ENCODE data around the gene TSTD2.

TSTD2 gene

DNA sequence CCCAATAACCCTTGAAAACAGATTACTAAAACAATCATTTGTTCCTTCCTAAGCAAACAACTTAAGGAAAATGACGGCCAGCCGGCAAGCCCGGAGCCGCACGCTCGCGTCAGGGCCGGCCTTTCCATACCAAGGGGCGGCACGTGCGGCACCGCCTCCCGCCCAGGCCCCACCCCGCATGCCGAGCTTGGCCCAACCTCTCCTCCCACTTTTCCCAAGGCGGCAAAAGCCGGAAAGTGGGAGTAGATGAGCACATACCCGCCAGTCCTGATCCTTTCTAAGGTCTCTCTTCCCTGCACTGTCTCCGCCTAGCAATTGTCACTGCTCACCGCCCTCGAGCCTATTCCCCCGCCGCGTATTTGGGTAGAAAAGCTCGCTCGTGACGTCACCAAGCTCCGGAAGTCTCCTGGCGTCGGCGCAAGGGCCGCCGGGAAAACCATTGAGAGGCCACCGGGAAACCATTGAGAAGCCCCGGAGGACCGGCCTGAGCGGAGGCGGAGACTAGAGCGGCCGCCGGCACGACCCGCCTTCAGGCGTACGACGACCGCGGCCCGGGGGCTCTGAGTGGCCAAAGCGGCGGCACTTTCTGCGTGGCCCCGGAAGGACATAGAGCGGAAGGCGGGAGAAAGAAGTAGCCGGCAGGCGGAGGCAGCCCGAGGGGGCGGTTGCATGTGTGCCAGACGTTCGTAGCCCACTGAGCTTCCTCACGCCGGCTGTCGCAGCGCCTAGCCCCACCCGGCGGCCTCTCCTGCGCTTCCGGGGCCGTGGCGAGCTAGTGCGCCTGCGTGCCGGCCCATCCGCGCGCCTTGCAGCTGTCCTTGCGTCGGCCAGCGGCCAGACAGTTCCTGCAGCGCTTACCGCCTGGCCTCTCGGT lies at the start of gene TSTD2, which contains the start of gene NCBP1:
TSTD2 (minus strand) TSS at position 384 of the 874 bp plus-strand sequence. CDS start 5,806 bp downstream, outside the sequence.
NCBP1 (plus strand) TSS at position 837 of the 874 bp plus-strand sequence. CDS start 61 bp downstream, outside the sequence.
- peak; percentile 98 for DNase-seq

DNA sequence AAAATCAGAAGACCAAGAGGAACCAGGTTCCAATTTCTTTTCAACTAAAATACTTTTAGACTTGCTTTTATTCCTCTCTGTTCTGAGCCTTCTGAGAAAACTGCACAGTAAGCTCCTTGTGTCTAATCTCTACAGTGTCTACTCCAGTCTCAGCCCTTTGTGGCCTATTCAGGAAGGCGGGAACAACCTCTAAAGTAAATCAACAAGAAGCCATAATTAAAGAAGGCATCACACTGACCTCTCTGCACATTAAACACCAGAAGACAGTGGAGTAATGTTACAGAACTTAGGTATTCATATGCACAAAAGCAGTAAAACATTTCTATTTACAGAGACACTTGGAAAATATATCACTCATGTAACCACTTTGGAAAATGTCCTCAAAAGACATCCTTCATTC lies 49.1 kb upstream of the TSTD2 start:
- DNase-seq: no peak

DNA sequence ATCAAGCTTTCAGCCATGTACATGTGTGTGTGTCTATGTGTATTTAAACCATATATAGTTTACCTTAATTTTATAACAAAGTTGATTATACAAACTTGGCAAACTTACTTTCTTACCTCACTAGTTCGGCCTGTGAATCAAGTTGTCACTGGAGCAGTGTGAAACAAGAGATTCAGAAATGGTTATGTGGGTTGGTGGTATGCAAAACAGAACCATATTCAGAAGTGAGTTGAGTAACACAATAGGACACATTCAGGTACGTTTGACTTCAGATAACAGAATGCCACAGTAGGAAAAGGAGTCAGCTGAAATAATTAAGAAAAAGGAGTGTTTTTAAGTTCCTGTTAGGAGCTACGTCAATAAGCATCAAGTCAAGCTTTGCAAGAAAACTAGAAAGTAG lies 42.5 kb upstream of the TSTD2 start:
- DNase-seq: no peak

DNA sequence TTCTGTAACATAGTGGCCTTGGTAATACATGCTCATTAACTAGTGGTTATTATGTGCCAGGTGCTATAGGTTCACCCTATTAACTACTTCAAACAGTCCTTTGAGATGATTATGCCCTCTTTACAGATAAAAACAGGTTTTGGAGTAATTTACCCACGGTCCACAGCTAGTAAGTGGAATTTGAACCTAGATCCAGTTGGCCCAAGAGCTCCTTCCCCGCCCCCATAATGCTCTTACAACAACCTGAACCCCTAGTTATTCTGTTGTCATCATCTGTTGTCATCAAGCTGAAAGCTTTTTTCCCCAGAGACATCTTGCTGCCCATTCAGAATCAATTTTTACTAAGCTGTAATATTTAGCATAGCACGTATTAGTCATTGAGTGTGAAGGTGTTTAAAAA lies 40.8 kb upstream of the TSTD2 start:
- no peak for DNase-seq

GRCh38 chr9:97672403-97672802 lies 39.2 kb upstream of the TSTD2 start:
- DNase-seq: no peak

GRCh38 chr9:97670586-97670985 lies 37.4 kb upstream of the TSTD2 start:
- no peak for DNase-seq

GRCh38 chr9:97668485-97668884 lies 35.3 kb upstream of the TSTD2 start:
- DNase-seq: no peak

DNA sequence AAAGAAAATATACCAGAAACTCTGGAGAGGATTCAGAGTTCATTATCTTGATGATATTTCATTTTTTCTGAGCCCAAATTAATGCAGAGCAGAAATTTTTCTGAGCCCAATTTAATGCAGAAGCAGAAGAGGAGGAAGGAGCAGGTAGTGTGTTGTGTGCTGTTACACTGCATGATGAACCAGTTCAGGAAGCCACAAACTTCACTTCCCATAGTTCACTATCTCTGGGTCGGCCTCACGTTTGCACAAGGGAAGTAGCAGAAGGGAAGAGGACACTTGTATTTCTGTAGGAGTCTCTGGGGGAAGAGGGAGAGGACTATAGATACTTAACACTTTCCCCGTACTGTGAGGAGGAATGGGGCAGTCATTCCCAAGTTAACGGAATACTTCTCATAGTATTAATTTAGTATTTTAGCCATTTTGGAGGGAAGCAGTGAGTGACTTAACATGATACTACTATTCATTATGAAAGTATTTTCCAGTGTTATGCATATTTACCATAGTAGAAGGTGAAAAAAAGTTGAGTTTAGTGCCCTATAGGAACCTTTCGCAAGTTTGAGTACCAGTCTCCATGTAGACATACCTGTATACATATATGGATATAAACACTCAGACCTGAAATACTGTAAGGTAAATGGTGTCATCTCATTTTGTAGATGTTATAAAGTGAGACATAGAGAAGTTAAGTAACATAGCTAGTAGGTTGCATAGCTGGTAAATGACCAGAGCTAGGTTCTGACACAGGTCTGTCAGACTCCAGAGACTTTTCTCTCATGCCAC lies 33.9 kb upstream of the TSTD2 start:
- DNase-seq: peak; percentile 20

- DNase-seq: no peak
Observed at GRCh38 chr9:97665742-97666141, 32.6 kb upstream of the TSTD2 start.

DNA sequence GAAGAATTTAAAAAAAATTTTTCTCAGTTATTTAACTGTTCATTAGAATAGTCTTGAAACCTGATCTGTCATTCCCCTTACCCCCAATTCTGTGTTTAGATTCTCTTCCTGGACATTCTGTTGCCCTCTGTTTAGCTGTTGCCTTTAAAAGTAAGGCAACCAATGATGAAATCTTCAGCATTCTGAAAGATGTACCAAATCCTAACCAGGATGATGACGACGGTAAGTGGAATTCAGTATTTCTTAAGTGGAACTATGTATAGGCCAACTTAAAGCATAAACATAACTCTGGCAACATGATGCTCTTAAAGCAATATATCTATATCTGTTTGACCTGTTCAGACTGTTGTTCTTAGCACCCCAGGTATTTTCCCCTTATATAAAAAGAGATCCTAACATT lies 27.7 kb upstream of the TSTD2 start:
- no peak for DNase-seq

GRCh38 chr9:97660340-97660739 lies 27.2 kb upstream of the TSTD2 start:
- DNase-seq: no peak

- no peak for DNase-seq
Observed at GRCh38 chr9:97659771-97660170, 26.6 kb upstream of the TSTD2 start.

GRCh38 chr9:97658707-97659106 lies 25.5 kb upstream of the TSTD2 start:
- no peak for DNase-seq

DNA sequence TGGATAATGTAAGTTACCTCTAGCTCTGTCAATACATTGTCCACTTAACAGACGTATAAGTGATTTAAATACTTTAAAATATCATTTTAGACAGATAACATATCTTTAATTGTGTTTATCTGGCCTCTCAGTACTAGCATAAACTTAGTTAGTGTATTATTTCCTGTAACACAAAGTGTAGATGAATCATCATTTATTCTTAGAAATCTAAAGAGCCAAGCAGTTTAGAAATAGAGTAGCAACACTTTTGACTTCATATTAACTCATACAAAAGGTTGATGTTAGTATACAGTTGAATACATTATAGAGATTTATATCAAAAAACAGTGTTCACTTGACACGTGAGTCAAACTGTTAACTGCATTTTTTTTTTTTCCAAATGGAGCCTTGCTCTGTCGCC lies 18.5 kb upstream of the TSTD2 start:
- DNase-seq: no peak

DNA sequence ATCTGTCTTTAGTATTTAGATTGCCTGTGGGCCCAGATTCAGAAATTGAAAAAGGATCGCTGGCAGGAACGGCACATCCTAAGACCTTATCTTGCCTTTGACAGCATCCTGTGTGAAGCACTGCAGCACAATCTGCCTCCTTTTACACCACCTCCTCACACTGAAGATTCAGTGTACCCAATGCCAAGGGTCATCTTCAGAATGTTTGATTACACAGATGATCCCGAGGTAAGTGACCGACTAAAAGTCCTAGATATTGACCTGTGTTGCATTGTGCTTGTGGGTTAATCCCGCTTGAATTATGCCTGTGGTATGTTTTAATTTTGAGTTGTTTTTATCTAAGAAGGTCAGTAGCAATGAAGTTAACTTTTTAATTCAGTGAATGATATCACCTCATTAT lies 14.8 kb upstream of the TSTD2 start:
- DNase-seq: no peak

DNA sequence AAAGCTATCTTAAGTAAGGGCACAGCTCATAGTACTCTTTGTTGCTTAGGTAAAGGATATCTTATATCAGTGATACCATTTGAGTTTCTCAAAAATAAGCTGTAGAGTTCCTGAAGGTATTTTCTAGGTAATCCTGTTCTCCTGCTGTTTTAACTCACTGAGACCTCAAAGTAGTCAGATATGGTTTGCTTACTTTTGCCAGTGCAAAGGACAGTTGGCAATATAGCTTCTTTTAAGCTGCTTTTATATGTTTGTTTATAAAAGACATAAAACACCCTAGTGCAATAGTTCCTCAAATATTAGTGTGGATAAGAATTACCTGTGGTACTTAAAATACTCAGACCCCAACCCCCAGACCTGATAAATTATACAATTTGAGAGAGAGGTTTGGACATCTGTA lies 12.6 kb upstream of the TSTD2 start:
- DNase-seq: no peak

- DNase-seq: no peak
Observed at GRCh38 chr9:97640325-97640724, 7.2 kb upstream of the TSTD2 start.

DNA sequence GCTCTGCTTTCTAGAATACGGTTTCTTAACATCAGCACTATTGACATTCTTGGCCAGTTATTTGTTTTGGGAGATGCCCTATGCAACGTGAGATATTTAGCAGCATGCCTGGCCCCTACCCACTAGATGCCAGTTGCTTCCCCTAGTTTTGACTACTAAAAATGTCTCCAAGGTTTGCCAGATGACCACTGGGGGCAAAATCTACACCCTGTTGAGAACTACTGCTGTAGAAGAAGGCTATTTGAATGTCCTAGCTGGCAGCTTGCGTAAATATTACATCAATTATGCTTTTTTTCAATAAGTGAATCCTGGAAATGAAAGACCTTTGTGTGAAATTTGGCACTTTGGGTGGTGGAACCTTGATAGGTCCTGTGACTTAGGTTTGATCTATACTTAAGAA lies 5.5 kb upstream of the TSTD2 start:
- no peak for DNase-seq

DNA sequence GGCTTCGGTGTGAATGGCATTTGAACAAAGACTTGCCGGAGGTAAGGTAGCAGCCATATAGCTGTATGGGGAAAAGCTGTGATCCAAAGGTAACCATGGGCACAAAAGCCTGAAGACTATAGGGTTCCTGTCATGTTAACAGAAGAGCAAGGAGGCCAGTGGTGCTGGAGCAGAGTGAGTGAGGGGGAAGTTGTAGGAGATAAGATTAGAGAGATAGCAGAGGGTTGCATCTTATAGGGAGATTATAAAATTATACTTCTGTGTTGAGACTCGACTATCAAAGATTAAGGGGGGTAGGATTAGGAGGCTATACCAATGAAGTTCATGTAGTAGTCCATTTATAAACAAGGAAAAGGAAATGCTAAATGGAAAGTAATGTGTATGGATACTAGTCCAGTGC lies 3.7 kb upstream of the TSTD2 start:
- no peak for DNase-seq

- DNase-seq: no peak
Observed at GRCh38 chr9:97635026-97635425, 1.9 kb upstream of the TSTD2 start.

- peak; percentile 16 for DNase-seq
Observed at GRCh38 chr9:97633859-97634490, 807 bp upstream of the TSTD2 start.

DNA sequence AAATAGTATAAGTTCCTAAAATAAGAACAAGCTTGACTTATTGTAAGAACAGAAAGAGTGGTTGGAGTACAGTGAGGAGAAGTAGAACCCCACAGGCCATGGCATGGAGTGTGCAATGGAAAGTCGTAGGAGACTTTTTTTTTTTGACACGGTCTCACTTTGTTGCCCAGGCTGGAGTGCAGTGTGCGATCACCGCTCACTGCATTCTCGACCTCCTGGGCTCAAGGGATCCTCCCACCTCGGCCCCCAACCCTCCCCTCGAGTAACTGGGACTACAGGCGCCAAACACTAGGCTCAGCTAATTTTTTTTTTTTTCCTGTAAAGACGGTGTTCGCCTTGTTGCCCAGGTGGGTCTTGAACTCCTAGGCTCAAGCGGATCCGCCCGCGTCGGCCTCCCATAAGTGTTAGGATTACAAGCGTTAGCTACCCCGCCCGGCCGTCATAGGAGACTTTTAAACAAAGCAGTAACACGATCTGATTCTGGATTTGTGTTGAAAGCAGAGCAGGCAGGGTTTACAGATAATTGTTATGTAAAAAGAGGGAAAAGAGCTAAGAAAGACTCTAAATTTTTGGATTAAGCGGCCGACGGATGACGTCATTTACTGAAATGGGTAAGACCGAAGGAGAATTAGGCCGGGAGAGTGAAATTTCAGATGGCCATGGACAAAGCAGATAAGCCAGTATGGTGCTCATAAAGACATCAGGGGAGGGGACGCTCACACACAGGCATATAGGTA lies 752 bp downstream of the TSTD2 start:
- no peak for DNase-seq

DNA sequence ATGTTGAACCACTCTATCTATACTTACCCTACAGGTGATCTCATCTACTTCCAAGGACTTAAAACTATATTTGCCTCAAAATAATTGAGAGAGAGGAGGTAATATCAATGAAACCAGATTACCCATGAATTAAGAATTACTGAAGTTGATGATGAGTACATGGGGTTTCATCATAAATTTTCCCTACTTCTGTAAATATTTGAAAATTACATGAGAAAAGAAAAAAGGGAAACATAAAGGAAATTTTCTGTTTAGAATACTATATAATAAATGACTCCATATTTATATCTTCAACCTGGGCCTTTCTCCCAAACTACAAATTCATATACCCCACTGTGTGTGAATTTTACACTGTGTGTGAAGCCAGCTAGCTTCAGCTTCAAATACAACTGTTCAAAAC lies 2.6 kb downstream of the TSTD2 start:
- no peak for DNase-seq

Measured in activated CD4-positive, alpha-beta T cell treated with anti-CD3 and anti-CD28 coated beads, Interleukin-10, Interleukin-2, amounts not matched to agents 100 ng/mL and 50 ng/mL, durations not matched to agents 16 hours and 8 hours (primary cell).